Measurements from ENCODE around the gene IGSF22. TPM values are rescaled to one million over a fixed set of nuclear protein-coding genes. Genes with fewer than 3 reads are reported as not detected.

IGSF22 gene
- total RNA-seq, 1 experiment from 2014 or later: not detected

GRCh38 chr11:18704698-18705097, 21.3 kb downstream of the IGSF22 start:
- Histone ChIP-seq H4K20me1 (ENCODE audit: insufficient read depth, low read depth, low read length) (no peaks in the 10 kb centered on the region), H3K27ac (ENCODE audit: low read length) (no peak overlapping the region), H3K79me2 (ENCODE audit: low read length) (no peaks in the 10 kb centered on the region), H3K36me3 (ENCODE audit: insufficient read depth, low read length) (no peaks in the 10 kb centered on the region), H3K9me2 (replicated peaks; ENCODE audit: insufficient read depth, low read length) (no peaks in the 10 kb centered on the region), H3K4me2 (ENCODE audit: low read depth, low read length, poor library complexity, severe bottlenecking) (no peak overlapping the region), H3K4me1 (ENCODE audit: low read length) (peaks cover 2% of the 10 kb centered on the region), H3K9ac (ENCODE audit: low read length) (no peak overlapping the region), H3K9me3 (ENCODE audit: low read length) (no peaks in the 10 kb centered on the region), H2AFZ (ENCODE audit: low read length) (no peak overlapping the region), H3K27me3 (ENCODE audit: low read length) (no peaks in the 10 kb centered on the region), H3K4me3 (ENCODE audit: low read length) (no peak overlapping the region)
- DNase-seq: no peak

GRCh38 chr11:18704045-18704645, 21.8 kb downstream of the IGSF22 start:
- Histone ChIP-seq H3K27me3 (ENCODE audit: low read length) (no peaks in the 10 kb centered on the region), H4K20me1 (ENCODE audit: insufficient read depth, low read depth, low read length) (no peaks in the 10 kb centered on the region), H3K4me1 (ENCODE audit: low read length) (peaks cover 8% of the 10 kb centered on the region), H3K9me2 (replicated peaks; ENCODE audit: insufficient read depth, low read length) (no peaks in the 10 kb centered on the region), H3K36me3 (ENCODE audit: insufficient read depth, low read length) (no peaks in the 10 kb centered on the region), H3K27ac (ENCODE audit: low read length) (no peak overlapping the region), H2AFZ (ENCODE audit: low read length) (no peak overlapping the region), H3K4me2 (ENCODE audit: low read depth, low read length, poor library complexity, severe bottlenecking) (no peak overlapping the region), H3K9ac (ENCODE audit: low read length) (no peak overlapping the region), H3K79me2 (ENCODE audit: low read length) (no peaks in the 10 kb centered on the region), H3K4me3 (ENCODE audit: low read length) (no peak overlapping the region), H3K9me3 (ENCODE audit: low read length) (no peaks in the 10 kb centered on the region)
- DNase-seq: no peak

- H3K9me2 ChIP-seq (replicated peaks; ENCODE audit: insufficient read depth, low read length): no peaks in the 10 kb centered on the region
- no peak overlapping the region for H3K27ac ChIP-seq (ENCODE audit: low read length)
- H3K9me3 ChIP-seq (ENCODE audit: low read length): no peaks in the 10 kb centered on the region
- H3K27me3 ChIP-seq (ENCODE audit: low read length): no peaks in the 10 kb centered on the region
- no peaks in the 10 kb centered on the region for H3K36me3 ChIP-seq (ENCODE audit: insufficient read depth, low read length)
- no peak overlapping the region for H3K9ac ChIP-seq (ENCODE audit: low read length)
- H3K79me2 ChIP-seq (ENCODE audit: low read length): no peaks in the 10 kb centered on the region
- H3K4me1 ChIP-seq (ENCODE audit: low read length): peaks cover 10% of the 10 kb centered on the region
- H4K20me1 ChIP-seq (ENCODE audit: insufficient read depth, low read depth, low read length): no peaks in the 10 kb centered on the region
- no peak overlapping the region for H2AFZ ChIP-seq (ENCODE audit: low read length)
- no peak overlapping the region for H3K4me2 ChIP-seq (ENCODE audit: low read depth, low read length, poor library complexity, severe bottlenecking)
- no peak overlapping the region for H3K4me3 ChIP-seq (ENCODE audit: low read length)
- no peak for DNase-seq
These were observed 22.8 kb downstream of the IGSF22 start for GRCh38 chr11:18703001-18703763.

GRCh38 chr11:18701614-18702216, 24.3 kb downstream of the IGSF22 start:
- Histone ChIP-seq H3K4me1 (ENCODE audit: low read length) (peaks cover 10% of the 10 kb centered on the region), H4K20me1 (ENCODE audit: insufficient read depth, low read depth, low read length) (no peaks in the 10 kb centered on the region), H3K9me2 (replicated peaks; ENCODE audit: insufficient read depth, low read length) (no peaks in the 10 kb centered on the region), H3K36me3 (ENCODE audit: insufficient read depth, low read length) (no peaks in the 10 kb centered on the region), H3K9ac (ENCODE audit: low read length) (no peak overlapping the region), H3K9me3 (ENCODE audit: low read length) (no peaks in the 10 kb centered on the region), H3K4me3 (ENCODE audit: low read length) (no peak overlapping the region), H3K27me3 (ENCODE audit: low read length) (no peaks in the 10 kb centered on the region), H3K79me2 (ENCODE audit: low read length) (no peaks in the 10 kb centered on the region), H3K4me2 (ENCODE audit: low read depth, low read length, poor library complexity, severe bottlenecking) (no peak overlapping the region), H3K27ac (ENCODE audit: low read length) (no peak overlapping the region), H2AFZ (ENCODE audit: low read length) (no peak overlapping the region)
- DNase-seq: no peak

GRCh38 chr11:18700872-18701271, 25.1 kb downstream of the IGSF22 start:
- no peak overlapping the region for H3K4me2 ChIP-seq (ENCODE audit: low read depth, low read length, poor library complexity, severe bottlenecking)
- H3K4me3 ChIP-seq (ENCODE audit: low read length): no peak overlapping the region
- no peaks in the 10 kb centered on the region for H3K9me3 ChIP-seq (ENCODE audit: low read length)
- no peaks in the 10 kb centered on the region for H4K20me1 ChIP-seq (ENCODE audit: insufficient read depth, low read depth, low read length)
- H3K4me1 ChIP-seq (ENCODE audit: low read length): peaks cover 10% of the 10 kb centered on the region
- H3K27ac ChIP-seq (ENCODE audit: low read length): no peak overlapping the region
- H3K27me3 ChIP-seq (ENCODE audit: low read length): no peaks in the 10 kb centered on the region
- no peak overlapping the region for H2AFZ ChIP-seq (ENCODE audit: low read length)
- DNase-seq: no peak
- H3K36me3 ChIP-seq (ENCODE audit: insufficient read depth, low read length): no peaks in the 10 kb centered on the region
- no peak overlapping the region for H3K9ac ChIP-seq (ENCODE audit: low read length)
- no peaks in the 10 kb centered on the region for H3K79me2 ChIP-seq (ENCODE audit: low read length)
- H3K9me2 ChIP-seq (replicated peaks; ENCODE audit: insufficient read depth, low read length): no peaks in the 10 kb centered on the region

GRCh38 chr11:18700375-18700774, 25.6 kb downstream of the IGSF22 start:
- no peak for DNase-seq
- no peak overlapping the region for H2AFZ ChIP-seq (ENCODE audit: low read length)
- no peaks in the 10 kb centered on the region for H3K27me3 ChIP-seq (ENCODE audit: low read length)
- no peaks in the 10 kb centered on the region for H3K9me3 ChIP-seq (ENCODE audit: low read length)
- no peaks in the 10 kb centered on the region for H4K20me1 ChIP-seq (ENCODE audit: insufficient read depth, low read depth, low read length)
- no peak overlapping the region for H3K4me2 ChIP-seq (ENCODE audit: low read depth, low read length, poor library complexity, severe bottlenecking)
- H3K9ac ChIP-seq (ENCODE audit: low read length): no peak overlapping the region
- H3K27ac ChIP-seq (ENCODE audit: low read length): no peak overlapping the region
- H3K36me3 ChIP-seq (ENCODE audit: insufficient read depth, low read length): no peaks in the 10 kb centered on the region
- peaks cover 10% of the 10 kb centered on the region for H3K4me1 ChIP-seq (ENCODE audit: low read length)
- no peaks in the 10 kb centered on the region for H3K9me2 ChIP-seq (replicated peaks; ENCODE audit: insufficient read depth, low read length)
- H3K79me2 ChIP-seq (ENCODE audit: low read length): no peaks in the 10 kb centered on the region
- no peak overlapping the region for H3K4me3 ChIP-seq (ENCODE audit: low read length)

GRCh38 chr11:18699848-18700261, 26.1 kb downstream of the IGSF22 start:
- DNase-seq: no peak
- Histone ChIP-seq H3K9ac (ENCODE audit: low read length) (no peak overlapping the region), H3K36me3 (ENCODE audit: insufficient read depth, low read length) (no peaks in the 10 kb centered on the region), H3K9me3 (ENCODE audit: low read length) (no peaks in the 10 kb centered on the region), H3K27ac (ENCODE audit: low read length) (no peak overlapping the region), H3K4me2 (ENCODE audit: low read depth, low read length, poor library complexity, severe bottlenecking) (no peak overlapping the region), H3K4me1 (ENCODE audit: low read length) (peaks cover 10% of the 10 kb centered on the region), H3K9me2 (replicated peaks; ENCODE audit: insufficient read depth, low read length) (no peaks in the 10 kb centered on the region), H3K4me3 (ENCODE audit: low read length) (no peak overlapping the region), H3K79me2 (ENCODE audit: low read length) (no peaks in the 10 kb centered on the region), H3K27me3 (ENCODE audit: low read length) (no peaks in the 10 kb centered on the region), H2AFZ (ENCODE audit: low read length) (no peak overlapping the region), H4K20me1 (ENCODE audit: insufficient read depth, low read depth, low read length) (no peaks in the 10 kb centered on the region)

GRCh38 chr11:18699269-18699596, 26.8 kb downstream of the IGSF22 start:
- DNase-seq: no peak
- Histone ChIP-seq H3K79me2 (ENCODE audit: low read length) (no peaks in the 10 kb centered on the region), H3K4me3 (ENCODE audit: low read length) (peak overlapping the region; percentile 72), H3K9me2 (replicated peaks; ENCODE audit: insufficient read depth, low read length) (no peaks in the 10 kb centered on the region), H3K4me2 (ENCODE audit: low read depth, low read length, poor library complexity, severe bottlenecking) (peak overlapping the region; percentile 70), H3K4me1 (ENCODE audit: low read length) (peaks cover 10% of the 10 kb centered on the region), H3K9ac (ENCODE audit: low read length) (peak overlapping the region; percentile 56), H2AFZ (ENCODE audit: low read length) (0 out of 2 replicates have a peak overlapping the region, but pooled peaks have one; percentile 36), H3K36me3 (ENCODE audit: insufficient read depth, low read length) (no peaks in the 10 kb centered on the region), H4K20me1 (ENCODE audit: insufficient read depth, low read depth, low read length) (no peaks in the 10 kb centered on the region), H3K9me3 (ENCODE audit: low read length) (no peaks in the 10 kb centered on the region), H3K27ac (ENCODE audit: low read length) (no peak overlapping the region), H3K27me3 (ENCODE audit: low read length) (no peaks in the 10 kb centered on the region)
